HCT116 (cell line): ENCODE results near the gene NCOA1. TPM values are rescaled to one million over a fixed set of nuclear protein-coding genes. Genes with fewer than 3 reads are reported as not detected.

Experiments
- ATAC-seq: fragments of 200-7000 bp; cut with Tn5 transposase; 2 replicates; pipeline ENCODE4 v1.9.1; 2020; ENCODE audit warnings: mild to moderate bottlenecking, moderate library complexity
- BruUV-seq: library from RNA; stranded (reverse); fragments of 400-500 nt; replicated peaks from 2 replicates; lab custom pipeline; 2021; lab: Mats Ljungman, UMichigan
- CTCF ChIA-PET: fragments of 300-600 bp; sonication (Branson Sonifier 250); formaldehyde crosslinking; loops from one replicate; lab custom pipeline; 2021; ENCODE audit warnings: antibody characterized with exemption; lab: Charles Lee
- POLR2A ChIA-PET: fragments of 300-600, 350-600 bp; sonication (Branson Sonifier 250); formaldehyde crosslinking; loops from one replicate; lab custom pipeline; 2021; ENCODE audit warnings: antibody characterized with exemption; lab: Charles Lee
- RAD21 ChIA-PET, 2 experiments: fragments of 300-600 bp; sonication (Branson Sonifier 250); formaldehyde crosslinking; loops; one replicate each; lab custom pipeline; 2023; ENCODE audit warnings: low total read pairs in 2 of 2; ENCODE audit not compliant: uncharacterized antibody in 2 of 2, unreplicated experiment in 2 of 2, low non-redundant PET in 1 of 2; lab: Charles Lee
- DNase-seq: peaks from one replicate; pipeline ENCODE4 v3.0.0-alpha.2; 2010; ENCODE audit warnings: low read depth, low spot score
- H2AFZ ChIP-seq: fragments of 200-600 bp; shearing (Covaris generic), sonication (generic); 2 replicates; pipeline ENCODE4 v1.6.1; 2017; ENCODE audit warnings: low read depth, mixed run types, mixed read lengths, antibody characterized with exemption, low read length; ENCODE audit not compliant: poor library complexity, severe bottlenecking
- H3K27ac ChIP-seq: 2 replicates; pipeline ENCODE4 v1.5.1; 2012; ENCODE audit warnings: low read depth, low read length
- H3K27me3 ChIP-seq: fragments of 200-600 bp; sonication (generic); 2 replicates; pipeline ENCODE4 v1.6.1; 2016; ENCODE audit warnings: mixed run types, low read length, mixed read lengths; ENCODE audit not compliant: insufficient read depth
- H3K36me3 ChIP-seq, 2 experiments: fragments of 200-500 bp in 1 of 2; fragments of 200-600 bp in 1 of 2; sonication (Bioruptor generic) in 1 of 2; sonication (generic) in 1 of 2; 2 replicates each; pipeline versions ENCODE4 v1.5.1 to v1.6.1; 2014 to 2016; ENCODE audit warnings: low read length in 2 of 2, inconsistent platforms in 1 of 2, mixed read lengths in 1 of 2, mixed run types in 1 of 2; ENCODE audit not compliant: insufficient read depth in 2 of 2, control insufficient read depth in 1 of 2
- H3K4me1 ChIP-seq, 2 experiments: fragments of 200-600 bp in 1 of 2; sonication (generic) in 1 of 2; 2 replicates each; pipeline versions ENCODE4 v1.5.1 to v1.6.1; 2012 to 2017; ENCODE audit warnings: low read length in 2 of 2, inconsistent platforms in 1 of 2, mild to moderate bottlenecking in 1 of 2, mixed read lengths in 1 of 2, mixed run types in 1 of 2, moderate library complexity in 1 of 2; ENCODE audit not compliant: insufficient read depth in 2 of 2, control insufficient read depth in 1 of 2
- H3K4me2 ChIP-seq: fragments of 200-600 bp; sonication (generic); 2 replicates; pipeline ENCODE4 v1.6.1; 2017; ENCODE audit warnings: mixed run types, low read length, mixed read lengths
- H3K4me3 ChIP-seq, 2 experiments: fragments of 200-600 bp in 1 of 2; sonication (generic) in 1 of 2; replicated peaks in 1 of 2; 2 replicates each; pipeline ENCODE4 v1.5.1; 2011 to 2016; ENCODE audit warnings: low read length in 2 of 2, control low read depth in 1 of 2, low read depth in 1 of 2, mild to moderate bottlenecking in 1 of 2, mixed read lengths in 1 of 2, mixed run types in 1 of 2
- H3K79me2 ChIP-seq: fragments of 200-600 bp; sonication (generic); 2 replicates; pipeline ENCODE4 v1.6.1; 2017; ENCODE audit warnings: mild to moderate bottlenecking, mixed run types, low read length, moderate library complexity, mixed read lengths; ENCODE audit not compliant: insufficient read depth
- H3K9ac ChIP-seq: fragments of 200-600 bp; sonication (generic); 2 replicates; pipeline ENCODE4 v1.6.1; 2016; ENCODE audit warnings: low read length, mixed read lengths
- H3K9me2 ChIP-seq: fragments of 200-600 bp; sonication (generic), shearing (Covaris generic); 2 replicates; pipeline ENCODE4 v1.6.1; 2017; ENCODE audit warnings: mixed run types, mild to moderate bottlenecking, moderate library complexity; ENCODE audit not compliant: insufficient read depth
- H3K9me3 ChIP-seq, 2 experiments: fragments of 200-500 bp in 1 of 2; fragments of 200-600 bp in 1 of 2; sonication (Bioruptor generic) in 1 of 2; sonication (generic) in 1 of 2; 2 replicates each; pipeline ENCODE4 v1.6.1; 2014 to 2017; ENCODE audit warnings: low read length in 2 of 2, mixed read lengths in 2 of 2, inconsistent platforms in 1 of 2, low read depth in 1 of 2, mild to moderate bottlenecking in 1 of 2, mixed run types in 1 of 2, moderate library complexity in 1 of 2; ENCODE audit not compliant: control insufficient read depth in 1 of 2, insufficient read depth in 1 of 2
- H4K20me1 ChIP-seq: fragments of 200-600 bp; sonication (generic), shearing (Covaris generic); 2 replicates; pipeline ENCODE4 v1.6.1; 2017; ENCODE audit warnings: mixed run types, mild to moderate bottlenecking, moderate library complexity; ENCODE audit not compliant: insufficient read depth
- ATF3 ChIP-seq: IDR thresholded peaks from 2 replicates; pipeline ENCODE4 v1.6.1; 2012
- CTCF ChIP-seq, 3 experiments: fragments of 200-600 bp in 1 of 3; sonication (generic) in 1 of 3; IDR thresholded peaks in 2 of 3; conservative IDR thresholded peaks in 1 of 3; 2 replicates each; pipeline ENCODE4 v1.5.1; 2012 to 2017; ENCODE audit warnings: low read depth in 2 of 3, low read length in 2 of 3, antibody characterized with exemption in 1 of 3, borderline replicate concordance in 1 of 3, control low read depth in 1 of 3, mild to moderate bottlenecking in 1 of 3, mixed read lengths in 1 of 3, mixed run types in 1 of 3, moderate library complexity in 1 of 3; ENCODE audit not compliant: insufficient read depth in 1 of 3
- EGR1 ChIP-seq: IDR thresholded peaks from 2 replicates; pipeline ENCODE4 v1.6.1; 2012; ENCODE audit warnings: low read depth
- EZH2phosphoT487 ChIP-seq: fragments of 200-600 bp; IDR thresholded peaks from 2 replicates; pipeline ENCODE4 v1.6.1; 2018; ENCODE audit warnings: antibody characterized with exemption, borderline replicate concordance
- POLR2A ChIP-seq: IDR thresholded peaks from 2 replicates; pipeline ENCODE4 v1.7.0; 2011; ENCODE audit warnings: borderline replicate concordance; ENCODE audit not compliant: insufficient read depth, insufficient read length; ENCODE audit errors: extremely low read depth
- POLR2AphosphoS5 ChIP-seq: IDR thresholded peaks from 2 replicates; pipeline ENCODE4 v1.6.1; 2011; ENCODE audit warnings: mild to moderate bottlenecking, low read depth, low read length, moderate library complexity
- RAD21 ChIP-seq: IDR thresholded peaks from 2 replicates; pipeline ENCODE4 v1.6.1; 2012; ENCODE audit warnings: low read depth, mild to moderate bottlenecking
- REST ChIP-seq: IDR thresholded peaks from 2 replicates; pipeline ENCODE4 v1.6.1; 2012; ENCODE audit warnings: low read depth
- TCF7L2 ChIP-seq: IDR thresholded peaks from 2 replicates; pipeline ENCODE4 v1.7.0; 2011; ENCODE audit warnings: borderline replicate concordance, inconsistent platforms; ENCODE audit not compliant: insufficient read depth, insufficient read length; ENCODE audit errors: extremely low read depth
- YY1 ChIP-seq: IDR thresholded peaks from 2 replicates; pipeline ENCODE4 v1.6.1; 2011; ENCODE audit warnings: low read length, low read depth, moderate library complexity, mild to moderate bottlenecking; ENCODE audit not compliant: insufficient replicate concordance; ENCODE audit errors: extremely low read depth
- ZNF274 ChIP-seq: fragments of 200-500 bp; sonication (Bioruptor generic); IDR thresholded peaks from 2 replicates; pipeline ENCODE4 v1.6.1; 2014; ENCODE audit warnings: mild to moderate bottlenecking, low read depth, low read length, inconsistent platforms
- intact Hi-C: fragments of 100-400 bp; cut with micrococcal nuclease; formaldehyde crosslinking; loops from 2 replicates; pipeline ENCODE4 v1.10.0; 2022
- total RNA-seq: library from RNA; stranded (reverse); gene quantifications from one replicate; pipeline ENCODE4 v1.2.1, GENCODE V29; 2021; ENCODE audit not compliant: unreplicated experiment

The NCOA1 gene
- total RNA-seq, 1 experiment from 2014 or later = 10.4 TPM

GRCh38 chr2:24459224-24460161 is 31.6 kb upstream of the NCOA1 start:
- Histone ChIP-seq H3K4me3 (no peak overlapping the region), H3K4me2 (no peak overlapping the region), H3K9ac (no peak overlapping the region), H3K79me2 (no peaks in the 10 kb centered on the region), H2AFZ (no peak overlapping the region), H3K27me3 (no peaks in the 10 kb centered on the region), H3K4me1 (peaks cover 0 to 11% of the 10 kb centered on the region in 2 experiments; a peak in 2 of 4 replicates), H3K9me3 (no peaks in the 10 kb centered on the region), H3K27ac (no peak overlapping the region), H4K20me1 (no peaks in the 10 kb centered on the region), H3K9me2 (no peaks in the 10 kb centered on the region), H3K36me3 (no peaks in the 10 kb centered on the region)
- no TSS peak for BruUV-seq
- ChIA-PET RAD21 (no interaction called here), POLR2A (no interaction called here), CTCF (no interaction called here)
- no peak for TF ChIP-seq CTCF (IDR thresholded peaks at IDR 0.05 in 2 of 3, conservative IDR thresholded peaks at IDR 0.05 in 1 of 3; ENCODE audit: borderline replicate concordance in 1 of 3, insufficient read depth in 1 of 3, low read depth in 2 of 3, low read length in 2 of 3)
- no peak for TF ChIP-seq POLR2AphosphoS5
- TF ChIP-seq POLR2A = no peak
- no peak for TF ChIP-seq REST
- TF ChIP-seq RAD21 = no peak
- no peak for TF ChIP-seq ATF3
- no peak for TF ChIP-seq TCF7L2
- no peak for TF ChIP-seq EGR1
- no peak for TF ChIP-seq ZNF274
- TF ChIP-seq YY1 = no peak
- TF ChIP-seq EZH2phosphoT487 = no peak
- ATAC-seq (no peak), DNase-seq (no peak)
- intact Hi-C loops = no loop called here
